ENCODE measurements around the gene KSR1.
"Not testable (repeated sequence)": the region's sequence is repeated elsewhere in the genome, so short reads cannot be mapped to it uniquely, and the experiment has no call there.

KSR1 gene

GRCh38 chr17:27435431-27436070, 20.7 kb upstream of the KSR1 start:
- not testable (repeated sequence) for H3K4me1 Mint-ChIP-seq (ENCODE audit: low read depth); H3K9me3 Mint-ChIP-seq; H3K36me3 Mint-ChIP-seq (ENCODE audit: low read depth); H3K27me3 Mint-ChIP-seq (ENCODE audit: low read depth); H3K4me3 Mint-ChIP-seq; H3K27ac Mint-ChIP-seq

- Mint-ChIP-seq H3K27ac (no peak overlapping the region), H3K9me3 (no peaks in the 10 kb centered on the region), H3K27me3 (ENCODE audit: low read depth) (peaks cover 8% of the 10 kb centered on the region), H3K4me1 (ENCODE audit: low read depth) (peaks cover 2% of the 10 kb centered on the region), H3K4me3 (no peak overlapping the region), H3K36me3 (ENCODE audit: low read depth) (no peaks in the 10 kb centered on the region)
Measured at GRCh38 chr17:27438348-27438998, 17.8 kb upstream of the KSR1 start.

- Mint-ChIP-seq H3K9me3 (no peaks in the 10 kb centered on the region), H3K36me3 (ENCODE audit: low read depth) (no peaks in the 10 kb centered on the region), H3K4me1 (ENCODE audit: low read depth) (peaks cover 2% of the 10 kb centered on the region), H3K27ac (no peak overlapping the region), H3K4me3 (no peak overlapping the region), H3K27me3 (ENCODE audit: low read depth) (peaks cover 8% of the 10 kb centered on the region)
Measured at GRCh38 chr17:27439342-27439741, 16.9 kb upstream of the KSR1 start.

GRCh38 chr17:27442702-27443101, 13.5 kb upstream of the KSR1 start:
- Mint-ChIP-seq H3K9me3 (no peaks in the 10 kb centered on the region), H3K4me3 (no peak overlapping the region), H3K27me3 (ENCODE audit: low read depth) (peaks cover 26% of the 10 kb centered on the region), H3K27ac (no peak overlapping the region), H3K4me1 (ENCODE audit: low read depth) (peaks cover 2% of the 10 kb centered on the region), H3K36me3 (ENCODE audit: low read depth) (no peaks in the 10 kb centered on the region)

- Mint-ChIP-seq H3K27me3 (ENCODE audit: low read depth) (peaks cover 24% of the 10 kb centered on the region), H3K27ac (no peak overlapping the region), H3K4me3 (no peak overlapping the region), H3K4me1 (ENCODE audit: low read depth) (peaks cover 2% of the 10 kb centered on the region), H3K36me3 (ENCODE audit: low read depth) (no peaks in the 10 kb centered on the region), H3K9me3 (no peaks in the 10 kb centered on the region)
Measured at GRCh38 chr17:27443491-27443890, 12.8 kb upstream of the KSR1 start.

- Mint-ChIP-seq H3K27ac (no peak overlapping the region), H3K4me3 (no peak overlapping the region), H3K9me3 (no peaks in the 10 kb centered on the region), H3K27me3 (ENCODE audit: low read depth) (peaks cover 24% of the 10 kb centered on the region), H3K4me1 (ENCODE audit: low read depth) (peaks cover 2% of the 10 kb centered on the region), H3K36me3 (ENCODE audit: low read depth) (no peaks in the 10 kb centered on the region)
Measured at GRCh38 chr17:27445971-27446370, 10.3 kb upstream of the KSR1 start.

GRCh38 chr17:27446569-27447301, 9.5 kb upstream of the KSR1 start:
- no peaks in the 10 kb centered on the region for H3K9me3 Mint-ChIP-seq
- H3K27me3 Mint-ChIP-seq (ENCODE audit: low read depth): peaks cover 25% of the 10 kb centered on the region
- no peak overlapping the region for H3K27ac Mint-ChIP-seq
- H3K4me1 Mint-ChIP-seq (ENCODE audit: low read depth): peaks cover 2% of the 10 kb centered on the region
- no peaks in the 10 kb centered on the region for H3K36me3 Mint-ChIP-seq (ENCODE audit: low read depth)
- H3K4me3 Mint-ChIP-seq: no peak overlapping the region

- H3K4me3 Mint-ChIP-seq; H3K36me3 Mint-ChIP-seq (ENCODE audit: low read depth); H3K4me1 Mint-ChIP-seq (ENCODE audit: low read depth); H3K9me3 Mint-ChIP-seq: not testable (repeated sequence)
- H3K27me3 Mint-ChIP-seq (ENCODE audit: low read depth): peaks cover 31% of the 10 kb centered on the region
- peak overlapping the region; percentile 75 for H3K27ac Mint-ChIP-seq
Measured at GRCh38 chr17:27448534-27448933, 7.7 kb upstream of the KSR1 start.

- Mint-ChIP-seq H3K9me3 (no peaks in the 10 kb centered on the region), H3K27me3 (ENCODE audit: low read depth) (peaks cover 36% of the 10 kb centered on the region), H3K27ac (no peak overlapping the region), H3K4me3 (no peak overlapping the region), H3K4me1 (ENCODE audit: low read depth) (peaks cover 6% of the 10 kb centered on the region), H3K36me3 (ENCODE audit: low read depth) (no peaks in the 10 kb centered on the region)
Measured at GRCh38 chr17:27449541-27449940, 6.7 kb upstream of the KSR1 start.

- H3K9me3 Mint-ChIP-seq: no peaks in the 10 kb centered on the region
- peaks cover 36% of the 10 kb centered on the region for H3K27me3 Mint-ChIP-seq (ENCODE audit: low read depth)
- peaks cover 7% of the 10 kb centered on the region for H3K4me1 Mint-ChIP-seq (ENCODE audit: low read depth)
- no peaks in the 10 kb centered on the region for H3K36me3 Mint-ChIP-seq (ENCODE audit: low read depth)
- H3K4me3 Mint-ChIP-seq: no peak overlapping the region
- no peak overlapping the region for H3K27ac Mint-ChIP-seq
Measured at GRCh38 chr17:27449988-27450387, 6.3 kb upstream of the KSR1 start.

- no peaks in the 10 kb centered on the region for H3K36me3 Mint-ChIP-seq (ENCODE audit: low read depth)
- no peaks in the 10 kb centered on the region for H3K9me3 Mint-ChIP-seq
Measured at GRCh38 chr17:27450416-27450815, 5.8 kb upstream of the KSR1 start.

GRCh38 chr17:27451906-27452305, 4.3 kb upstream of the KSR1 start:
- Mint-ChIP-seq H3K4me3 (no peak overlapping the region), H3K36me3 (ENCODE audit: low read depth) (no peaks in the 10 kb centered on the region), H3K27me3 (ENCODE audit: low read depth) (peaks cover 21% of the 10 kb centered on the region), H3K9me3 (no peaks in the 10 kb centered on the region), H3K4me1 (ENCODE audit: low read depth) (peaks cover 15% of the 10 kb centered on the region), H3K27ac (no peak overlapping the region)

More at GRCh38 chr17:27450416-27450815, 5.8 kb upstream of the KSR1 start:
- Mint-ChIP-seq H3K27me3 (ENCODE audit: low read depth) (peaks cover 36% of the 10 kb centered on the region), H3K4me3 (no peak overlapping the region), H3K27ac (no peak overlapping the region), H3K4me1 (ENCODE audit: low read depth) (peaks cover 11% of the 10 kb centered on the region)

- no peaks in the 10 kb centered on the region for H3K9me3 Mint-ChIP-seq
- H3K4me1 Mint-ChIP-seq (ENCODE audit: low read depth): peaks cover 15% of the 10 kb centered on the region
- H3K27me3 Mint-ChIP-seq (ENCODE audit: low read depth): peaks cover 18% of the 10 kb centered on the region
- no peak overlapping the region for H3K27ac Mint-ChIP-seq
- peaks cover 3% of the 10 kb centered on the region for H3K36me3 Mint-ChIP-seq (ENCODE audit: low read depth)
- no peak overlapping the region for H3K4me3 Mint-ChIP-seq
Measured at GRCh38 chr17:27452828-27453227, 3.4 kb upstream of the KSR1 start.

- no peak overlapping the region for H3K27ac Mint-ChIP-seq
- H3K36me3 Mint-ChIP-seq (ENCODE audit: low read depth): peaks cover 3% of the 10 kb centered on the region
- H3K4me3 Mint-ChIP-seq: no peak overlapping the region
- peaks cover 16% of the 10 kb centered on the region for H3K27me3 Mint-ChIP-seq (ENCODE audit: low read depth)
- H3K9me3 Mint-ChIP-seq: no peaks in the 10 kb centered on the region
- H3K4me1 Mint-ChIP-seq (ENCODE audit: low read depth): peaks cover 20% of the 10 kb centered on the region
Measured at GRCh38 chr17:27453471-27453870, 2.8 kb upstream of the KSR1 start.

- peaks cover 23% of the 10 kb centered on the region for H3K4me1 Mint-ChIP-seq (ENCODE audit: low read depth)
- peaks cover 12% of the 10 kb centered on the region for H3K27me3 Mint-ChIP-seq (ENCODE audit: low read depth)
- peaks cover 6% of the 10 kb centered on the region for H3K36me3 Mint-ChIP-seq (ENCODE audit: low read depth)
- no peak overlapping the region for H3K4me3 Mint-ChIP-seq
- H3K27ac Mint-ChIP-seq: no peak overlapping the region
- H3K9me3 Mint-ChIP-seq: no peaks in the 10 kb centered on the region
Measured at GRCh38 chr17:27454089-27454488, 2.2 kb upstream of the KSR1 start.

All from T-helper 1 cell treated with Interleukin-12 subunit alpha and Interleukin-12 subunit beta and Interleukin-4 antibody, amounts not matched to agents 30 μg/mL and 1 μg/mL, for 36 hours (primary cell).